Aorta (tissue), 5 donors: ENCODE measurements around the gene UGT1A5. TPM values are rescaled to one million over a fixed set of nuclear protein-coding genes. Genes with fewer than 3 reads are reported as not detected.

Experiments used
- ATAC-seq: fragments of 200-7000 bp; cut with Tn5 transposase; one replicate; pipeline ENCODE4 v1.9.1; 2022; ENCODE audit warnings: moderate library complexity; ENCODE audit not compliant: low FRiP score
- DNase-seq, 2 donors: peaks; one replicate each; pipeline ENCODE4 v3.0.0-alpha.2; 2020
- H3K27ac ChIP-seq, 2 donors: one replicate each; pipeline ENCODE4 v1.5.1; 2013; ENCODE audit warnings: low read length in 2 of 2, mild to moderate bottlenecking in 2 of 2, moderate library complexity in 2 of 2, control low read depth in 1 of 2, inconsistent platforms in 1 of 2, low read depth in 1 of 2
- H3K27me3 ChIP-seq, 2 donors: one replicate each; pipeline ENCODE4 v1.6.1; 2013; ENCODE audit warnings: control low read depth in 1 of 2, low read length in 1 of 2, mild to moderate bottlenecking in 1 of 2, moderate library complexity in 1 of 2; ENCODE audit not compliant: insufficient read depth in 2 of 2, control insufficient read depth in 1 of 2
- H3K36me3 ChIP-seq, 2 donors: one replicate each; pipeline ENCODE4 v1.6.1; 2013; ENCODE audit warnings: control low read depth in 1 of 2, low read length in 1 of 2, mild to moderate bottlenecking in 1 of 2; ENCODE audit not compliant: insufficient read depth in 2 of 2, control insufficient read depth in 1 of 2
- H3K4me1 ChIP-seq, 2 donors: one replicate each; pipeline ENCODE4 v1.6.1; 2013; ENCODE audit warnings: low read length in 2 of 2, control low read depth in 1 of 2, mild to moderate bottlenecking in 1 of 2, moderate library complexity in 1 of 2; ENCODE audit not compliant: insufficient read depth in 2 of 2, control insufficient read depth in 1 of 2
- H3K4me3 ChIP-seq, 2 donors: one replicate each; pipeline ENCODE4 v1.5.1; 2013; ENCODE audit warnings: low read length in 2 of 2, control low read depth in 1 of 2, mild to moderate bottlenecking in 1 of 2
- H3K9me3 ChIP-seq: one replicate; pipeline ENCODE4 v1.6.1; 2013; ENCODE audit warnings: mild to moderate bottlenecking, low read length; ENCODE audit not compliant: control insufficient read depth
- WGBS, 2 donors: extraction: QIAGEN DNeasy Blood & Tissue Kit; methylation state at CpG; one replicate each; pipeline ENCODE4 v1.1.7; 2013; 5-methylcytosine and 5-hydroxymethylcytosine counted together
- intact Hi-C, 2 donors: fragments of 100-400 bp; cut with DNase I; formaldehyde crosslinking; loops; one replicate each; pipeline versions ENCODE4 v1.14.2 to v1.15.0; 2022
- polyA plus RNA-seq, 2 donors: library from polyadenylated mRNA; stranded (reverse); fragments of 200-250 nt; gene quantifications; one replicate each; pipeline ENCODE4 v1.2.3, GENCODE V29; 2013
- total RNA-seq, 2 donors: library from RNA; stranded (reverse); fragmentation: NEBNext Ultra II Directional; extraction: Animal tissue kit (Norgen Biotek cat#: 25700); gene quantifications; one replicate each; pipeline ENCODE4 v1.2.1, GENCODE V29; 2021
- donor health status: healthy with polysubstance abuse.
- donor health status: Bipolar disorder and iron deficiency.
- donor health status: DM: no; HTN: no; CAD: no.
- donor health status: DM: no; HTN: no; CAD: no.
- donor health status: DM: yes; HTN: yes; CAD: no.

The UGT1A5 gene
- total and polyA plus RNA-seq, 4 donors: not detected

- ATAC-seq: no peak
- Histone ChIP-seq H3K4me1 (no peaks in the 10 kb centered on the region), H3K27me3 (no peaks in the 10 kb centered on the region), H3K4me3 (no peak overlapping the region), H3K9me3 (no peaks in the 10 kb centered on the region), H3K36me3 (no peaks in the 10 kb centered on the region), H3K27ac (no peak overlapping the region)
- DNase-seq: no peak
- intact Hi-C loops: no loop called here
- WGBS, 2 donors: 80 to 85% methylated on average over 2 of the region's 2 CpGs
Observed at GRCh38 chr2:233676046-233676445, 36.7 kb upstream of the UGT1A5 start.

GRCh38 chr2:233679196-233679595 is 33.5 kb upstream of the UGT1A5 start:
- WGBS, 2 donors: 54 to 65% methylated on average over 4 of the region's 4 CpGs
- intact Hi-C loops: no loop called here
- Histone ChIP-seq H3K27me3 (no peaks in the 10 kb centered on the region), H3K4me1 (no peaks in the 10 kb centered on the region), H3K4me3 (no peak overlapping the region), H3K9me3 (no peaks in the 10 kb centered on the region), H3K27ac (no peak overlapping the region), H3K36me3 (no peaks in the 10 kb centered on the region)
- no peak for DNase-seq
- no peak for ATAC-seq

GRCh38 chr2:233680361-233681045 is 32.2 kb upstream of the UGT1A5 start:
- no peaks in the 10 kb centered on the region for H3K36me3 ChIP-seq
- WGBS, 2 donors: 80 to 87% methylated on average over 4 of the region's 4 CpGs
- no peaks in the 10 kb centered on the region for H3K27me3 ChIP-seq
- no peak for DNase-seq
- H3K27ac ChIP-seq: no peak overlapping the region
- ATAC-seq: no peak
- intact Hi-C loops: no loop called here
- no peaks in the 10 kb centered on the region for H3K9me3 ChIP-seq
- H3K4me3 ChIP-seq: no peak overlapping the region
- no peaks in the 10 kb centered on the region for H3K4me1 ChIP-seq

DNA sequence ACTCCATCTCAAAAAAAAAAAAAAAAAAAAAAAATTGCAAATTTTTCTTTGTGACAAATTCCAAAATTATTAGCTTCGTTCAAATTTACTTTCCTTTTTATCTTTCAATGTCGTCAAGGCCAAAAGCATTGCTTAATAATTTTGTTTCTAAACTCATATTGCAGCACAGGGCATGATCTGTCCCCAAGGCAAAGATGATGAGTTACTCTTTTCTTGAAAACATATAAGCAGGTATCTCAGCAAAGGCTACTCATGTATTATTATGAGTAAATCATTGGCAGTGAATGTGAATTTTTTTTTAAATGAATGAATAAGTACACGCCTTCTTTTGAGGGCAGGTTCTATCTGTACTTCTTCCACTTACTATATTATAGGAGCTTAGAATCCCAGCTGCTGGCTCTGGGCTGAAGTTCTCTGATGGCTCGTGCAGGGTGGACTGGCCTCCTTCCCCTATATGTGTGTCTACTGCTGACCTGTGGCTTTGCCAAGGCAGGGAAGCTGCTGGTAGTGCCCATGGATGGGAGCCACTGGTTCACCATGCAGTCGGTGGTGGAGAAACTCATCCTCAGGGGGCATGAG is 31.1 kb upstream of the UGT1A5 start, which contains the start of gene UGT1A7:
UGT1A7 (plus strand) TSS at position 381 of the 579 bp plus-strand sequence; CDS start at position 418, 37 bp downstream.
- WGBS, 2 donors: 74 to 76% methylated on average over 5 of the region's 5 CpGs
- Histone ChIP-seq H3K9me3 (no peaks in the 10 kb centered on the region), H3K36me3 (no peaks in the 10 kb centered on the region), H3K4me3 (no peak within 1 kb of the TSS), H3K4me1 (no peaks in the 10 kb centered on the region), H3K27me3 (no peaks in the 10 kb centered on the region), H3K27ac (no peak within 1 kb of the TSS)
- intact Hi-C loops: no loop called here
- DNase-seq: no peak
- no peak for ATAC-seq

GRCh38 chr2:233684640-233685039 is 28.1 kb upstream of the UGT1A5 start:
- no peaks in the 10 kb centered on the region for H3K27me3 ChIP-seq
- no peaks in the 10 kb centered on the region for H3K36me3 ChIP-seq
- intact Hi-C loops: no loop called here
- ATAC-seq: no peak
- H3K4me3 ChIP-seq: no peak overlapping the region
- no peaks in the 10 kb centered on the region for H3K9me3 ChIP-seq
- DNase-seq: no peak
- WGBS, 2 donors: 80 to 93% methylated on average over 1 of the region's 1 CpG
- H3K4me1 ChIP-seq: no peaks in the 10 kb centered on the region
- H3K27ac ChIP-seq: no peak overlapping the region

DNA sequence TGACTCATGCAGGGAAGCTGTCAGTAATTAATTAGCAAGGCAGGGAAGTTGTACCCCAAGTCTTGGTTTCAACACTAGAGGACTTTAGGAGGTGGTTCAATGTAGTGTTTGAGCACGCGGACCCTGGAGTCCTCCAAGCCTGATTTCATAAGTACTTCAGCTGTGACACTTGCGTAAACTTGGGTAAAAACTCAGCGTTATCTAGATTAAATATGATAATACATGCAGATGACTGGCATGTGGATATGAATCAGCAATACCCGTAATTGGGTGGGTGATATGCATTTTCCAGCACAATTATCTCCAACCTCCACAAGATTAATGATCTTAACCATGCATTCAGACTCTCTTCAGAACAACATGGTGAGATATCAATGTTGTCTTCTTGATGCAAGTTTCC is 25.8 kb upstream of the UGT1A5 start:
- DNase-seq (no peak), ATAC-seq (no peak)
- no peaks in the 10 kb centered on the region for H3K36me3 ChIP-seq
- H3K4me1 ChIP-seq: no peaks in the 10 kb centered on the region
- H3K27ac ChIP-seq: no peak overlapping the region
- H3K27me3 ChIP-seq: no peaks in the 10 kb centered on the region
- intact Hi-C loops: no loop called here
- H3K9me3 ChIP-seq: no peaks in the 10 kb centered on the region
- no peak overlapping the region for H3K4me3 ChIP-seq
- 80 to 92% methylated on average over 5 of the region's 5 CpGs for WGBS, 2 donors

GRCh38 chr2:233688341-233688740 is 24.4 kb upstream of the UGT1A5 start:
- no peaks in the 10 kb centered on the region for H3K9me3 ChIP-seq
- no peaks in the 10 kb centered on the region for H3K27me3 ChIP-seq
- ATAC-seq: no peak
- no peak overlapping the region for H3K27ac ChIP-seq
- 83 to 84% methylated on average over 5 of the region's 5 CpGs for WGBS, 2 donors
- no peak for DNase-seq
- intact Hi-C loops: no loop called here
- H3K4me1 ChIP-seq: no peaks in the 10 kb centered on the region
- H3K4me3 ChIP-seq: no peak overlapping the region
- no peaks in the 10 kb centered on the region for H3K36me3 ChIP-seq

- Histone ChIP-seq H3K27me3 (no peaks in the 10 kb centered on the region), H3K9me3 (no peaks in the 10 kb centered on the region), H3K4me3 (no peak overlapping the region), H3K4me1 (no peaks in the 10 kb centered on the region), H3K36me3 (no peaks in the 10 kb centered on the region), H3K27ac (no peak overlapping the region)
- intact Hi-C loops: no loop called here
- DNase-seq (no peak), ATAC-seq (no peak)
Observed at GRCh38 chr2:233689031-233689430, 23.7 kb upstream of the UGT1A5 start.

- ATAC-seq: no peak
- H3K27me3 ChIP-seq: no peaks in the 10 kb centered on the region
- no peaks in the 10 kb centered on the region for H3K4me1 ChIP-seq
- H3K27ac ChIP-seq: no peak overlapping the region
- no peaks in the 10 kb centered on the region for H3K9me3 ChIP-seq
- no peak overlapping the region for H3K4me3 ChIP-seq
- no peak for DNase-seq
- 3 to 7% methylated on average over 3 of the region's 3 CpGs for WGBS, 2 donors
- intact Hi-C loops: no loop called here
- H3K36me3 ChIP-seq: no peaks in the 10 kb centered on the region
Observed at GRCh38 chr2:233689501-233689900, 23.2 kb upstream of the UGT1A5 start.
